Small intestine (tissue), 7 donors: Measurements from ENCODE around the gene TAF3. TPM values are rescaled to one million over a fixed set of nuclear protein-coding genes. Genes with fewer than 3 reads are reported as not detected.

Experiments used
- DNase-seq, 2 donors: peaks; one replicate each; pipeline versions ENCODE4 v3.0.0 to v3.0.0-alpha.2; 2013
- FAIRE-seq: peaks from 2 replicates; lab custom pipeline; 2012; peaks lifted over from hg19 to GRCh38; lab: Jason Lieb, UNC
- H3K27ac ChIP-seq, 3 donors: one replicate each; pipeline ENCODE4 v1.5.1; 2013; ENCODE audit warnings: low read length in 2 of 3, mild to moderate bottlenecking in 2 of 3, control low read depth in 1 of 3, inconsistent platforms in 1 of 3, low read depth in 1 of 3, moderate library complexity in 1 of 3
- H3K27me3 ChIP-seq, 3 donors: one replicate each; pipeline ENCODE4 v1.6.1; 2013; ENCODE audit warnings: low read length in 3 of 3, inconsistent platforms in 1 of 3; ENCODE audit not compliant: control insufficient read depth in 3 of 3, insufficient read depth in 3 of 3
- H3K36me3 ChIP-seq, 3 donors: one replicate each; pipeline ENCODE4 v1.6.1; 2013; ENCODE audit warnings: low read length in 3 of 3, inconsistent platforms in 1 of 3, low read depth in 1 of 3, mild to moderate bottlenecking in 1 of 3, moderate library complexity in 1 of 3; ENCODE audit not compliant: control insufficient read depth in 3 of 3, insufficient read depth in 2 of 3
- H3K4me1 ChIP-seq, 3 donors: one replicate each; pipeline ENCODE4 v1.6.1; 2013; ENCODE audit warnings: low read length in 2 of 3, inconsistent platforms in 1 of 3, low read depth in 1 of 3, mild to moderate bottlenecking in 1 of 3, moderate library complexity in 1 of 3; ENCODE audit not compliant: control insufficient read depth in 3 of 3, insufficient read depth in 2 of 3
- H3K4me3 ChIP-seq, 3 donors: one replicate each; pipeline ENCODE4 v1.5.1; 2013; ENCODE audit warnings: low read length in 3 of 3, control low read depth in 1 of 3, inconsistent platforms in 1 of 3, low read depth in 1 of 3, mild to moderate bottlenecking in 1 of 3, moderate library complexity in 1 of 3
- H3K9me3 ChIP-seq, 2 donors: one replicate each; pipeline ENCODE4 v1.6.1; 2013; ENCODE audit warnings: low read depth in 1 of 2, low read length in 1 of 2; ENCODE audit not compliant: control insufficient read depth in 2 of 2, insufficient read depth in 1 of 2
- WGBS, 3 donors: extraction: QIAGEN DNeasy Blood & Tissue Kit; methylation state at CpG; one replicate each; pipeline ENCODE4 v1.1.7; 2013; 5-methylcytosine and 5-hydroxymethylcytosine counted together
- polyA plus RNA-seq, 4 donors: library from polyadenylated mRNA; stranded (reverse) in 3 of 4; unstranded in 1 of 4; fragments of 200-250 nt in 3 of 4; fragments of 120-200 nt in 1 of 4; gene quantifications; one replicate each; pipeline versions ENCODE4 v1.2.1 to v1.2.3, GENCODE V29; 2013
- donor health status: healthy with polysubstance abuse.
- donor health status: control.
- donor health status: control.
- donor health status: Bipolar disorder and iron deficiency.
- donor health status: healthy.

The TAF3 gene
- polyA plus RNA-seq, 4 donors = 3.4 to 5.4 (median 4.5) TPM

- H3K27me3 ChIP-seq = peaks cover 0 to 56% (median 14%) of the 10 kb centered on the region in 3 donors
- no peaks in the 10 kb centered on the region for H3K36me3 ChIP-seq
- H3K27ac ChIP-seq = no peak overlapping the region
- no peaks in the 10 kb centered on the region for H3K4me1 ChIP-seq
- no peak for DNase-seq
- H3K4me3 ChIP-seq = no peak overlapping the region
- H3K9me3 ChIP-seq = no peaks in the 10 kb centered on the region
- no peak for FAIRE-seq
- 62 to 65% (median 63%) methylated on average over 5 of the region's 5 CpGs for WGBS, 3 donors
Observed at GRCh38 chr10:8064436-8064835, 246.1 kb downstream of the TAF3 start.

- DNase-seq (no peak), FAIRE-seq (no peak)
- WGBS, 3 donors = 6 to 12% (median 11%) methylated on average over 2 of the region's 2 CpGs
- Histone ChIP-seq H3K4me3 (no peak overlapping the region), H3K27ac (no peak overlapping the region), H3K27me3 (peaks cover 0 to 48% (median 14%) of the 10 kb centered on the region in 3 donors), H3K36me3 (no peaks in the 10 kb centered on the region), H3K9me3 (no peaks in the 10 kb centered on the region), H3K4me1 (no peaks in the 10 kb centered on the region)
Observed at GRCh38 chr10:8065651-8066050, 247.3 kb downstream of the TAF3 start.

- WGBS, 3 donors = 39 to 77% (median 63%) methylated on average over 1 of the region's 1 CpG
Observed at GRCh38 chr10:8066124-8066523, 247.8 kb downstream of the TAF3 start.

More at GRCh38 chr10:8066124-8066523, 247.8 kb downstream of the TAF3 start:
- H3K27ac ChIP-seq = no peak overlapping the region
- H3K9me3 ChIP-seq = no peaks in the 10 kb centered on the region
- H3K27me3 ChIP-seq = peaks cover 0 to 44% (median 13%) of the 10 kb centered on the region in 3 donors
- H3K4me3 ChIP-seq = no peak overlapping the region
- DNase-seq = no peak
- no peak for FAIRE-seq
- H3K36me3 ChIP-seq = no peaks in the 10 kb centered on the region
- no peaks in the 10 kb centered on the region for H3K4me1 ChIP-seq

Other genes with a start within 250 kb of the TAF3 start
- 1 to 10 TPM in 3 of 4 donors, under 1 TPM in 1; 0.54 to 5.8 (median 2.4) TPM for gene ITIH5, start 151.5 kb upstream of the TAF3 start, polyA plus RNA-seq
- under 1 TPM in 1 of 4 donors, not detected in 3; 0.12 TPM for gene ITIH2, start 115.2 kb upstream of the TAF3 start, polyA plus RNA-seq
- gene KIN, start 30.5 kb upstream of the TAF3 start, polyA plus RNA-seq = 10 to 100 TPM in 2 of 4 donors, 1 to 10 TPM in 2; 7.0 to 12.7 (median 9.1) TPM
- gene ATP5F1C, start 30.3 kb upstream of the TAF3 start, polyA plus RNA-seq = 1,000 to 10,000 TPM in 1 of 4 donors, 100 to 1,000 TPM in 3; 304 to 1,460 (median 611) TPM
- under 1 TPM; 0.37 to 0.84 (median 0.63) TPM for gene GATA3, start 236.2 kb downstream of the TAF3 start, polyA plus RNA-seq